ENCODE measurements around the gene HTR7.

The HTR7 gene

GRCh38 chr10:90800232-90800796 is 57.5 kb downstream of the HTR7 start:
- no peak for DNase-seq

- DNase-seq: no peak
Observed at GRCh38 chr10:90799172-90799571, 58.7 kb downstream of the HTR7 start.

- no peak for DNase-seq
Observed at GRCh38 chr10:90798482-90798881, 59.4 kb downstream of the HTR7 start.

GRCh38 chr10:90790422-90790821 is 67.4 kb downstream of the HTR7 start:
- DNase-seq: no peak

- DNase-seq: no peak
Observed at GRCh38 chr10:90788968-90789367, 68.9 kb downstream of the HTR7 start.

- no peak for DNase-seq
Observed at GRCh38 chr10:90788199-90788491, 69.7 kb downstream of the HTR7 start.

- DNase-seq: peak; percentile 1
Observed at GRCh38 chr10:90787393-90788198, 70.2 kb downstream of the HTR7 start.

GRCh38 chr10:90785782-90786181 is 72.1 kb downstream of the HTR7 start:
- DNase-seq: no peak

GRCh38 chr10:90784771-90785170 is 73.1 kb downstream of the HTR7 start:
- DNase-seq: no peak

GRCh38 chr10:90780488-90780887 is 77.4 kb downstream of the HTR7 start:
- no peak for DNase-seq

GRCh38 chr10:90779548-90779947 is 78.3 kb downstream of the HTR7 start:
- no peak for DNase-seq

- no peak for DNase-seq
Observed at GRCh38 chr10:90777621-90778020, 80.2 kb downstream of the HTR7 start.

GRCh38 chr10:90775351-90776028 is 82.3 kb downstream of the HTR7 start:
- no peak for DNase-seq

- DNase-seq: no peak
Observed at GRCh38 chr10:90769946-90770841, 87.6 kb downstream of the HTR7 start.

- DNase-seq: no peak
Observed at GRCh38 chr10:90751107-90751997, 106.5 kb downstream of the HTR7 start.

GRCh38 chr10:90746829-90747228 is 111.0 kb downstream of the HTR7 start:
- no peak for DNase-seq

GRCh38 chr10:90745565-90745964 is 112.3 kb downstream of the HTR7 start:
- DNase-seq: no peak

GRCh38 chr10:90743291-90743690 is 114.5 kb downstream of the HTR7 start:
- DNase-seq: no peak

GRCh38 chr10:90741926-90742565 is 115.8 kb downstream of the HTR7 start:
- DNase-seq: no peak

GRCh38 chr10:90740265-90740664 is 117.6 kb downstream of the HTR7 start:
- DNase-seq: no peak

GRCh38 chr10:90738885-90739284 is 119.0 kb downstream of the HTR7 start:
- no peak for DNase-seq

GRCh38 chr10:90734415-90734814 is 123.4 kb downstream of the HTR7 start:
- no peak for DNase-seq

Measured in NCI-H2227 treated with DMSO at 0.1 percent for 48 hours (cell line).